Progenitor cell of endocrine pancreas (in vitro differentiated cells): ENCODE measurements around the gene STAT6. TPM values are rescaled to one million over a fixed set of nuclear protein-coding genes. Genes with fewer than 3 reads are reported as not detected.

Experiments used
- DNase-seq: peaks from one replicate; pipeline ENCODE4 v3.0.0; 2021; ENCODE audit warnings: low spot score; ENCODE audit not compliant: unreplicated experiment
- H3K27ac Mint-ChIP-seq: 2 replicates; pipeline ENCODE4 v1.8.0; 2021; ENCODE audit warnings: mild to moderate bottlenecking, moderate library complexity, mixed read lengths
- H3K27me3 Mint-ChIP-seq: 2 replicates; pipeline ENCODE4 v1.8.0; 2021; ENCODE audit warnings: mixed read lengths
- H3K36me3 Mint-ChIP-seq: 2 replicates; pipeline ENCODE4 v1.8.0; 2022; ENCODE audit warnings: mixed read lengths; ENCODE audit not compliant: insufficient read depth
- H3K4me1 Mint-ChIP-seq: 2 replicates; pipeline ENCODE4 v1.8.0; 2021; ENCODE audit warnings: low read depth, mixed read lengths
- H3K4me3 Mint-ChIP-seq: 2 replicates; pipeline ENCODE4 v1.8.0; 2021; ENCODE audit warnings: low read depth, mild to moderate bottlenecking, moderate library complexity, mixed read lengths
- H3K9me3 Mint-ChIP-seq: 2 replicates; pipeline ENCODE4 v1.8.0; 2021; ENCODE audit warnings: low read depth, mixed read lengths
- total RNA-seq: library from RNA; stranded (reverse); gene quantifications from 2 replicates; pipeline ENCODE4 v1.2.1, GENCODE V29; 2021
- TF ChIP-seq, protein P1 (sequence below): fragments of 200-600 bp; sonication (generic); IDR thresholded peaks from one replicate; pipeline ENCODE4 v1.5.0; 2021; ENCODE audit warnings: antibody characterized with exemption, mild to moderate bottlenecking; ENCODE audit not compliant: unreplicated experiment

STAT6 gene
- total RNA-seq, 1 donor from 2014 or later = 130 TPM

- TF ChIP-seq, protein P1, sequence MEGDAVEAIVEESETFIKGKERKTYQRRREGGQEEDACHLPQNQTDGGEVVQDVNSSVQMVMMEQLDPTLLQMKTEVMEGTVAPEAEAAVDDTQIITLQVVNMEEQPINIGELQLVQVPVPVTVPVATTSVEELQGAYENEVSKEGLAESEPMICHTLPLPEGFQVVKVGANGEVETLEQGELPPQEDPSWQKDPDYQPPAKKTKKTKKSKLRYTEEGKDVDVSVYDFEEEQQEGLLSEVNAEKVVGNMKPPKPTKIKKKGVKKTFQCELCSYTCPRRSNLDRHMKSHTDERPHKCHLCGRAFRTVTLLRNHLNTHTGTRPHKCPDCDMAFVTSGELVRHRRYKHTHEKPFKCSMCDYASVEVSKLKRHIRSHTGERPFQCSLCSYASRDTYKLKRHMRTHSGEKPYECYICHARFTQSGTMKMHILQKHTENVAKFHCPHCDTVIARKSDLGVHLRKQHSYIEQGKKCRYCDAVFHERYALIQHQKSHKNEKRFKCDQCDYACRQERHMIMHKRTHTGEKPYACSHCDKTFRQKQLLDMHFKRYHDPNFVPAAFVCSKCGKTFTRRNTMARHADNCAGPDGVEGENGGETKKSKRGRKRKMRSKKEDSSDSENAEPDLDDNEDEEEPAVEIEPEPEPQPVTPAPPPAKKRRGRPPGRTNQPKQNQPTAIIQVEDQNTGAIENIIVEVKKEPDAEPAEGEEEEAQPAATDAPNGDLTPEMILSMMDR = peak; percentile 84
- Mint-ChIP-seq H3K27ac (peak overlapping the region; percentile 31), H3K4me3 (no peak overlapping the region), H3K27me3 (no peaks in the 10 kb centered on the region), H3K36me3 (peaks cover 10% of the 10 kb centered on the region), H3K9me3 (no peaks in the 10 kb centered on the region), H3K4me1 (peaks cover 2% of the 10 kb centered on the region)
- DNase-seq = no peak
Observed at GRCh38 chr12:57069523-57069922, 41.6 kb downstream of the STAT6 start.

DNA sequence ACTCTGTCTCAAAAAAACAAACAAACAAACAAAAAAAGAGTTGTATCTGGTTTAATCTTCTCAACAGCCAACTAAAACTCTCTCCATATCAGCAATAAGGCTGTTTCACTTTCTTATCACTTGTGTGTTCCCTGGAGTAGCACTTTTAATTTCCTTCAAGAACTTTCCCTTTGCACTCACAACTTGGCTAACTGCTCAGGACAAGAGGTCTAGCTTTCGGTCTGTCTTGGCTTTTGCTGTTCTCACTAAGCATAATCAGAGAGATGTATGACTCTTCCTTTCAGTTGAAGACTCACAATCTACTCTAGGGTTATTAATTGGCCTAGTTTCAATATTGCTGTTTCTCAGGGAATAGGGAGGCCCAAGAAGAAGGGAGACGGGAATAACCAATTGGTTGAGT is 44.9 kb downstream of the STAT6 start:
- no peak for DNase-seq
- peaks cover 2% of the 10 kb centered on the region for H3K4me1 Mint-ChIP-seq
- H3K4me3 Mint-ChIP-seq = no peak overlapping the region
- peaks cover 9% of the 10 kb centered on the region for H3K36me3 Mint-ChIP-seq
- H3K27me3 Mint-ChIP-seq = no peaks in the 10 kb centered on the region
- H3K9me3 Mint-ChIP-seq = no peaks in the 10 kb centered on the region
- H3K27ac Mint-ChIP-seq = no peak overlapping the region
- TF ChIP-seq, protein P1 = no peak

- H3K27me3 Mint-ChIP-seq = no peaks in the 10 kb centered on the region
- H3K9me3 Mint-ChIP-seq = no peaks in the 10 kb centered on the region
- TF ChIP-seq, protein P1 = no peak
- DNase-seq = no peak
- H3K27ac Mint-ChIP-seq = no peak overlapping the region
- peaks cover 4% of the 10 kb centered on the region for H3K36me3 Mint-ChIP-seq
- no peak overlapping the region for H3K4me3 Mint-ChIP-seq
- H3K4me1 Mint-ChIP-seq = no peaks in the 10 kb centered on the region
Observed at GRCh38 chr12:57063991-57064685, 47.0 kb downstream of the STAT6 start.

DNA sequence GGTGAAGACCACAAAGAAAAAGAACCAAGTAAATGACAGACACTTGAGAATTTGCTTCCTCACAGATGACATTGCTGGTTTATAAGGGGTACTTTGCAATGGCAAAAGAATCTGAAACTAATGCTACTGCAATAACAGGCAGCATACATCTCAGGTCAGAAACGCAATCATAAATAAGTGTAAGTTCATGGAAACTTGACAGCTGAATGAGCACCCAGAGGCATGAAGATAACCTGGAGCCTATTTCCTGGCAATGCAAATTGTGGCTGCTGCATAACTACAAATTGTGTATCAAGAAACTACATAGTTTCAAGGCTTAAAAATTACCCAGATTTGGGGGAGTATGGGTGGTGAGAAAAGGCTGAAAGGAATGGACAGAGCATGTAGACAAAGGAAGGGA is 52.7 kb downstream of the STAT6 start:
- Mint-ChIP-seq H3K27ac (no peak overlapping the region), H3K9me3 (no peaks in the 10 kb centered on the region), H3K4me3 (no peak overlapping the region), H3K4me1 (no peaks in the 10 kb centered on the region), H3K36me3 (peaks cover 9% of the 10 kb centered on the region), H3K27me3 (no peaks in the 10 kb centered on the region)
- TF ChIP-seq, protein P1 = no peak
- DNase-seq = no peak

GRCh38 chr12:57057067-57057751 is 54.0 kb downstream of the STAT6 start:
- H3K4me1 Mint-ChIP-seq = no peaks in the 10 kb centered on the region
- H3K27me3 Mint-ChIP-seq = no peaks in the 10 kb centered on the region
- peaks cover 9% of the 10 kb centered on the region for H3K36me3 Mint-ChIP-seq
- H3K27ac Mint-ChIP-seq = no peak overlapping the region
- no peaks in the 10 kb centered on the region for H3K9me3 Mint-ChIP-seq
- no peak for DNase-seq
- no peak overlapping the region for H3K4me3 Mint-ChIP-seq
- TF ChIP-seq, protein P1 = no peak
